WI38 (cell line): ENCODE data around the gene ZNF581.
A peak's percentile ranks its signal among the peaks of the same experiment; 100 is the strongest.

Experiments
- H3K4me3 ChIP-seq: 2 replicates; pipeline ENCODE4 v1.5.1; 2011; ENCODE audit warnings: low read depth, mild to moderate bottlenecking, control low read depth, low read length
- TF ChIP-seq, protein P1 (sequence below): IDR thresholded peaks from 2 replicates; pipeline ENCODE4 v1.5.1; 2012; ENCODE audit warnings: low read depth, mild to moderate bottlenecking, control low read depth, low read length

ZNF581 gene

DNA sequence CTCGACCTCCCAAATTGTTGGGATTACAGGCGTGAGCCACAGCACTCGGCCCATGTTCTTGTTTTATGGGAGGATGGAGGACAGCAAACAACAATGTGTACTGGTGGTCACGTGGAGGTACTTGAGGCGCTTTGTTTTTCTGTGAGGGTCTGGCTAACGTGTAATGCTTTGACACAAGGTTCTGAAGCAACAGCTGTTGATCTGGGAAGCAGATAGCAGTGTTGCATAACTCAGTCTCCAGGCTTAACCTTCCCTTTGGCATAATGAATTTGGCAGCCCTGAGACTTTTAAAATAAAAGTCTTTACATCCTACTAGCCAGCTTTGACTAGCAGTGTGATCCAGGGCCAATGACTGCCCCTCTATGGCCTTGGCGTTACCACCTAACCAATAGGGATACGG lies 9.6 kb upstream of the ZNF581 start:
- H3K4me3 ChIP-seq = no peak overlapping the region

DNA sequence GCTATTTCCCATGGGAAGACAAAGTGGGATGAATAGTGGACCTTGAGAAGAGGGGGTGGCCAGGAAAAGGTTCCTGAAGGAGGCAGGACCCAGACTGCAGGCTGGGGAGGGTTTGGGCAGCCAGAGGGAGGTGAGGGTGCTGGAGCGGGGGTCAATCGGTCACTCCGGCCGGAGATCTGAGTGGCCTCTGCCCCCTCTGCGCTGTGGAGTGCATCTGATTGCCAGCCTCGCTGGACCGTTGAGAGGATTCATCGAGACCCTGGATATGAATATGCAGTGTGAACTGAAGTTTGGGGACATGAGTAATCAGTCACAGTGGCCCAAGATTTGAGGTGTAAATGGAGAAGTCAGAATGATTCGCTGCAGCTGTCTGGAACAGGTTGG lies 8.1 kb upstream of the ZNF581 start:
- TF ChIP-seq, protein P1, sequence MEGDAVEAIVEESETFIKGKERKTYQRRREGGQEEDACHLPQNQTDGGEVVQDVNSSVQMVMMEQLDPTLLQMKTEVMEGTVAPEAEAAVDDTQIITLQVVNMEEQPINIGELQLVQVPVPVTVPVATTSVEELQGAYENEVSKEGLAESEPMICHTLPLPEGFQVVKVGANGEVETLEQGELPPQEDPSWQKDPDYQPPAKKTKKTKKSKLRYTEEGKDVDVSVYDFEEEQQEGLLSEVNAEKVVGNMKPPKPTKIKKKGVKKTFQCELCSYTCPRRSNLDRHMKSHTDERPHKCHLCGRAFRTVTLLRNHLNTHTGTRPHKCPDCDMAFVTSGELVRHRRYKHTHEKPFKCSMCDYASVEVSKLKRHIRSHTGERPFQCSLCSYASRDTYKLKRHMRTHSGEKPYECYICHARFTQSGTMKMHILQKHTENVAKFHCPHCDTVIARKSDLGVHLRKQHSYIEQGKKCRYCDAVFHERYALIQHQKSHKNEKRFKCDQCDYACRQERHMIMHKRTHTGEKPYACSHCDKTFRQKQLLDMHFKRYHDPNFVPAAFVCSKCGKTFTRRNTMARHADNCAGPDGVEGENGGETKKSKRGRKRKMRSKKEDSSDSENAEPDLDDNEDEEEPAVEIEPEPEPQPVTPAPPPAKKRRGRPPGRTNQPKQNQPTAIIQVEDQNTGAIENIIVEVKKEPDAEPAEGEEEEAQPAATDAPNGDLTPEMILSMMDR = no peak
- peak overlapping the region; percentile 100 for H3K4me3 ChIP-seq

More for the DNA sequence above, 9.6 kb upstream of the ZNF581 start:
- TF ChIP-seq, protein P1 = no peak

DNA sequence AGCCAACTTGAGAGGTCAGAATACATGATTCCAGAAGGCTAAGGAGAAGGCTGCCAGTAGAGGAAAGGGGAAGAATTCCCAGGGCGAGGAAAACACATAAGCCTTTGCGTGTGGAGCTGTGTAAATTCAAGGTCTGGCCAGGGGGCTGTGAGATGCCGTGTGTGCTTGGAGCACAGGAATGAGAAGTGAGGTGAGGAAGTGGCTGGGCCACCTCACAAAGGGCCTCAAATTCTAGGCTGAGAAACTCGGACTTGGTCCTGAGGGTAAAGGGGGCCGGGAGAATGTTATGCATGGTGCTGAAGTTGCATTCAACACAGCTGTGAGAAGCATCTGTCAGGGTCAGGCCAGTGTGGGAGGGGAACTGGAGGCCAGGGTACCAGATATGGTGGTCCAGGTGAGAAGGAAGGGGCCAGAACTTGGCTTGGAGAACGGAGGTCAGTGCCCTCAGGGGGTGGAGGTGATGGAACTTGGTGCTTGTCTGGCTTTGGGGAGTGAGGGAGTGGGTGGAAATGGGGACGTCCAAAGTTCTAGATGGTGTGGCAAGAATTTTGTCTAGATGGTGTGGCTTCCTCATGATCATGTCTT lies 7.5 kb upstream of the ZNF581 start:
- H3K4me3 ChIP-seq = peak overlapping the region; percentile 100
- TF ChIP-seq, protein P1 = no peak

DNA sequence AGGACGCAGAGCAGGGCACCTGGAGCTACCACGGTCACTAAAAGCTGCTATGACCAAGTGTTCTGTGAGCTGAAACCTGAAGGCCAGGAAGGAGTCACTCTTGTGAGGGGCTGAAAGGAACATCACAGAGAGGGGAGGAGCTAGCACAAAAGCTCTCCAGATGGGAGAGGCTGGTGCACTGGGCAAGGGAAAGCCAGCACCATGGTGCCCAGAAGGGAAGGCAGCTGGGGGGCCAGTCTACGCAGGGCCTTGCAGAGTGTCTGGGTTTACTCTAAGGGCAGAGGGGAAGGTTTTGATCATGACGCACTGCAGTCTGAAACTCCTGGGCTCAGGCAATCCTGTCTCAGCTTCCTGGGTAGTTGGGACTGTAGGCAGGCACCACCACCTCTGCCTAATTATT lies 6.7 kb upstream of the ZNF581 start:
- TF ChIP-seq, protein P1 = no peak
- no peak overlapping the region for H3K4me3 ChIP-seq

DNA sequence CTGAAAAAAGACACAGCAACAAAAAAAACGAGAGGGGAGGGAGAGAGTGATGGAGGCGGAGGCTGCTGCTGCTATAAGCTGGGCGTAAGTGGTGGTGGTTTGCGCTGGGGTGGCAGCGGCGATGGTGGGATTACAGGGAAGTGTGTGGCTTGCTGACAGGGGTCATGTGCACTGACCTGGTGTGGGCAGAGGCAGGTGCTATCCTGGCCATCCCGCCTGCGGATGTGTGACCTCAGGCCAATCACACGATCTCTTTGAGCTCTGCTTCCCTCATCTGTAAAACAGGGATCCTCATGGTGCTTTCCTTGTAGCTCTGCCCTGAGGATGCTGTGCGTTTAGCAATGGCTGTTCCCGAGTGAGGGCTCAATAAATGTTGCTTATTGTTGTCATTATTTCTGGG lies 5.9 kb upstream of the ZNF581 start:
- TF ChIP-seq, protein P1 = no peak
- no peak overlapping the region for H3K4me3 ChIP-seq

DNA sequence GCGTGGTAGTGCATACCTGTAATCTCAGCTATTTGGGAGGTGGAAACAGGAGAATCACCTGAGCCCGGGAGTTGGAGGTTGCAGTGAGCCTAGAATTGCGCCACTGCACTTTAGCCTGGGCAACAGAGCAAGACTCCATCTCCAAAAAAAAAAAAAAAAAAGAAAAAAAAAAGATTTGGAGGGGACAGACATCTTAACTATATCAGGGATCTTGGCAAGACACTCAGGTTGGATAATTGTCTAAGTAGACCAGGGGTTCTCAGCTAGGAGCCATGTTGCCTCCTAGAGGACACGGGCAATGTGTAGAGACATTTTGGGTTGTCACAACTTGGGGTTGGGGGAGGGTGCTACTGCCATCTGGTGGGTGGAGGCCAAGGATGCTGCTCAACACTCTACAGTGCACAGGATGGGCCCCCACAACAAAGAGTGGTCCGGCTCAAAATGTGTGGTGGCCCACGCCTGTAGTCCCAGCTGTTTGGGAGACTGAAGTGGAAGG lies 4.5 kb upstream of the ZNF581 start:
- TF ChIP-seq, protein P1 = peak; percentile 44
- no peak overlapping the region for H3K4me3 ChIP-seq

DNA sequence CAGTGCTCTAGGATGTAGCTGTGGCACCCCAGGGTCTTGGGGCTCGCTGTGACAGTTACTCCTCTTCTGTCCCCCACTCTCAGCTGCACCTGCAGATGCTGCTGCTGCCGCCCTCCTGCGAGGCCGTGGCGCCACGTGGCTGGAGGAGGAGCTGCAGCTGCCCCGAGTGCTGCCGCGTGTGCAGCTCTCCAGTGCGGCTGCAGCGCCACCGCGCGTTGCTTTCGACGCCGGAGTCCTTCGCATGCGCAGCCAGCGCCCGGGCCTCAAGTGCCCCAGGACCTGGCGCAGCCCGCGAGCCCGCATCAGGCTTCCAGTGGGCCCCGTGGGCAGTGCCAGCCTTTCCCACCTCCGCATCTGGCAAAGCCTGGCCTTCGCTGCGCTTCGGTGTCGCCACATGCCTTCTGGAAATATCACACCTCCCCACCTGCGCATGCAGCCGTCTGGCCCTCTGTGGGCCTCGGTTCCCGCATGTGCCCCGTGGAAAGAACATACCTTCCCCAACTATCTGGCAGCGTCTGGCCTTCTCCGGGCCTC lies 3.3 kb upstream of the ZNF581 start:
- H3K4me3 ChIP-seq = peak overlapping the region; percentile 83
- TF ChIP-seq, protein P1 = no peak
